ENCODE measurements around the gene FNDC11.
A peak's percentile ranks its signal among the peaks of the same experiment; 100 is the strongest.

FNDC11 gene

GRCh38 chr20:63540417-63541186 lies 13.4 kb upstream of the FNDC11 start:
- DNase-seq = no peak

GRCh38 chr20:63541371-63541770 lies 12.6 kb upstream of the FNDC11 start:
- DNase-seq = no peak

- DNase-seq = peak; percentile 66
Observed at GRCh38 chr20:63542031-63542559, 11.9 kb upstream of the FNDC11 start.

- DNase-seq = no peak
Observed at GRCh38 chr20:63542696-63543095, 11.3 kb upstream of the FNDC11 start.

- DNase-seq = no peak
Observed at GRCh38 chr20:63543131-63543530, 10.8 kb upstream of the FNDC11 start.

- no peak for DNase-seq
Observed at GRCh38 chr20:63543733-63544132, 10.2 kb upstream of the FNDC11 start.

- no peak for DNase-seq
Observed at GRCh38 chr20:63544241-63544957, 9.6 kb upstream of the FNDC11 start.

- no peak for DNase-seq
Observed at GRCh38 chr20:63544958-63545516, 8.9 kb upstream of the FNDC11 start.

GRCh38 chr20:63545814-63546213 lies 8.1 kb upstream of the FNDC11 start:
- DNase-seq = no peak

GRCh38 chr20:63546256-63546955 lies 7.6 kb upstream of the FNDC11 start:
- DNase-seq = no peak

- no peak for DNase-seq
Observed at GRCh38 chr20:63546956-63547724, 6.8 kb upstream of the FNDC11 start.

GRCh38 chr20:63547725-63548480 lies 6.1 kb upstream of the FNDC11 start, which contains the start of gene SRMS:
Gene SRMS, minus strand, starts transcription at chr20:63547749. Its CDS starts 286 bp downstream, at chr20:63547463.
- DNase-seq = no peak

- no peak for DNase-seq
Observed at GRCh38 chr20:63548542-63548941, 5.4 kb upstream of the FNDC11 start.

- no peak for DNase-seq
Observed at GRCh38 chr20:63549019-63549418, 4.9 kb upstream of the FNDC11 start.

GRCh38 chr20:63549679-63550282 lies 4.2 kb upstream of the FNDC11 start:
- no peak for DNase-seq

- DNase-seq = no peak
Observed at GRCh38 chr20:63551068-63551467, 2.9 kb upstream of the FNDC11 start.

- DNase-seq = no peak
Observed at GRCh38 chr20:63552481-63553249, 1.3 kb upstream of the FNDC11 start.

- peak; percentile 67 for DNase-seq
Observed at GRCh38 chr20:63553251-63553932, 567 bp upstream of the FNDC11 start.

Data from DMS153 (cell line).